OCI-LY3 (cell line): ENCODE measurements around the gene CCNF.
"Not testable (repeated sequence)": the region's sequence is repeated elsewhere in the genome, so short reads cannot be mapped to it uniquely, and the experiment has no call there.

Source experiments
- H2AFZ ChIP-seq: fragments of 200-600, 300-600 bp; shearing (Covaris generic); 2 replicates; pipeline ENCODE4 v1.6.0; 2014; ENCODE audit warnings: antibody characterized with exemption, low read depth, low read length
- H3K27ac ChIP-seq: fragments of 200-600, 300-600 bp; sonication (generic); 2 replicates; pipeline ENCODE4 v1.5.1; 2014; ENCODE audit warnings: mild to moderate bottlenecking, low read length, moderate library complexity, mixed read lengths
- H3K27me3 ChIP-seq: fragments of 200-600, 300-600 bp; sonication (generic); 2 replicates; pipeline ENCODE4 v1.6.1; 2014; ENCODE audit warnings: low read depth, low read length, mixed read lengths
- H3K36me3 ChIP-seq: fragments of 200-600, 300-600 bp; sonication (generic); replicated peaks from 2 replicates; pipeline ENCODE3; 2014; ENCODE audit warnings: low read depth, low read length, mixed read lengths
- H3K4me1 ChIP-seq: fragments of 300-600, 200-600 bp; sonication (generic); 2 replicates; pipeline ENCODE4 v1.6.1; 2014; ENCODE audit warnings: low read length, mixed read lengths
- H3K4me2 ChIP-seq: fragments of 200-600, 300-600 bp; sonication (generic); 2 replicates; pipeline ENCODE4 v1.6.1; 2014; ENCODE audit warnings: low read length, mixed read lengths
- H3K4me3 ChIP-seq: fragments of 300-600, 200-600 bp; sonication (generic); 2 replicates; pipeline ENCODE4 v1.5.1; 2014; ENCODE audit warnings: antibody characterized with exemption, mild to moderate bottlenecking, low read length, moderate library complexity
- H3K79me2 ChIP-seq: fragments of 300-600, 200-600 bp; shearing (Covaris generic); 2 replicates; pipeline ENCODE4 v1.6.1; 2014; ENCODE audit warnings: mild to moderate bottlenecking, low read length, mixed read lengths
- H3K9ac ChIP-seq: fragments of 300-600, 200-600 bp; shearing (Covaris generic); 2 replicates; pipeline ENCODE4 v1.6.0; 2014; ENCODE audit warnings: mild to moderate bottlenecking, low read length, moderate library complexity
- H3K9me3 ChIP-seq: fragments of 200-600, 300-600 bp; shearing (Covaris generic); 2 replicates; pipeline ENCODE4 v1.6.1; 2014; ENCODE audit warnings: low read length, mixed read lengths; ENCODE audit not compliant: insufficient read depth
- H4K20me1 ChIP-seq: fragments of 200-600, 300-600 bp; sonication (generic); 2 replicates; pipeline ENCODE4 v1.6.1; 2016; ENCODE audit warnings: low read length, mixed read lengths; ENCODE audit not compliant: insufficient read depth
- EZH2phosphoT487 ChIP-seq: fragments of 200-600 bp; shearing (Covaris generic); IDR thresholded peaks from 2 replicates; pipeline ENCODE4 v1.6.1; 2018; ENCODE audit warnings: antibody characterized with exemption, mixed run types, low read depth
- TF ChIP-seq, protein P1 (sequence below): fragments of 200-600, 300-600 bp; sonication (generic); IDR thresholded peaks from 2 replicates; pipeline ENCODE4 v1.5.1; 2014; ENCODE audit warnings: antibody characterized with exemption, low read length, low read depth

Gene CCNF

DNA sequence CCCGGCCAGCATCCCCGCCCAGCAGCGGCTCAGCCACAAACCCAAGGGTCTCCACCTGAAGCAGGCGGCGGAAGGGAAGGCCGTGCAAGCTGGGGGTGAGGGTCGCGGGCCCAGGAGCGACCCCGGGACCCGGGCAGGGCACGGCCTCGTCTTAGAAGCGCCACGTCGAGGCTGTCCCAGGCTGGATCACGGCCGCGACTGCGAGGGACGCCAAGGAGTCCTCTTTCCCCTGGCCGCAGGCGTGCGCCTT is 538 bp upstream of the CCNF start:
- Histone ChIP-seq H2AFZ (peak overlapping the region; percentile 38; the same call in 1 of the 2 replicates), H3K27ac (peak overlapping the region; percentile 55), H3K36me3 (peaks cover 22% of the 10 kb centered on the region), H3K9me3 (no peaks in the 10 kb centered on the region), H3K4me2 (peak overlapping the region; percentile 97), H3K27me3 (no peaks in the 10 kb centered on the region), H3K79me2 (peaks cover 20% of the 10 kb centered on the region), H4K20me1 (peaks cover 14% of the 10 kb centered on the region), H3K4me3 (peak overlapping the region; percentile 84), H3K9ac (peak overlapping the region; percentile 82), H3K4me1 (peaks cover 18% of the 10 kb centered on the region)
- TF ChIP-seq EZH2phosphoT487: no peak
- TF ChIP-seq, protein P1, sequence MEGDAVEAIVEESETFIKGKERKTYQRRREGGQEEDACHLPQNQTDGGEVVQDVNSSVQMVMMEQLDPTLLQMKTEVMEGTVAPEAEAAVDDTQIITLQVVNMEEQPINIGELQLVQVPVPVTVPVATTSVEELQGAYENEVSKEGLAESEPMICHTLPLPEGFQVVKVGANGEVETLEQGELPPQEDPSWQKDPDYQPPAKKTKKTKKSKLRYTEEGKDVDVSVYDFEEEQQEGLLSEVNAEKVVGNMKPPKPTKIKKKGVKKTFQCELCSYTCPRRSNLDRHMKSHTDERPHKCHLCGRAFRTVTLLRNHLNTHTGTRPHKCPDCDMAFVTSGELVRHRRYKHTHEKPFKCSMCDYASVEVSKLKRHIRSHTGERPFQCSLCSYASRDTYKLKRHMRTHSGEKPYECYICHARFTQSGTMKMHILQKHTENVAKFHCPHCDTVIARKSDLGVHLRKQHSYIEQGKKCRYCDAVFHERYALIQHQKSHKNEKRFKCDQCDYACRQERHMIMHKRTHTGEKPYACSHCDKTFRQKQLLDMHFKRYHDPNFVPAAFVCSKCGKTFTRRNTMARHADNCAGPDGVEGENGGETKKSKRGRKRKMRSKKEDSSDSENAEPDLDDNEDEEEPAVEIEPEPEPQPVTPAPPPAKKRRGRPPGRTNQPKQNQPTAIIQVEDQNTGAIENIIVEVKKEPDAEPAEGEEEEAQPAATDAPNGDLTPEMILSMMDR: peak; percentile 3; the same call in 1 of the 2 replicates

DNA sequence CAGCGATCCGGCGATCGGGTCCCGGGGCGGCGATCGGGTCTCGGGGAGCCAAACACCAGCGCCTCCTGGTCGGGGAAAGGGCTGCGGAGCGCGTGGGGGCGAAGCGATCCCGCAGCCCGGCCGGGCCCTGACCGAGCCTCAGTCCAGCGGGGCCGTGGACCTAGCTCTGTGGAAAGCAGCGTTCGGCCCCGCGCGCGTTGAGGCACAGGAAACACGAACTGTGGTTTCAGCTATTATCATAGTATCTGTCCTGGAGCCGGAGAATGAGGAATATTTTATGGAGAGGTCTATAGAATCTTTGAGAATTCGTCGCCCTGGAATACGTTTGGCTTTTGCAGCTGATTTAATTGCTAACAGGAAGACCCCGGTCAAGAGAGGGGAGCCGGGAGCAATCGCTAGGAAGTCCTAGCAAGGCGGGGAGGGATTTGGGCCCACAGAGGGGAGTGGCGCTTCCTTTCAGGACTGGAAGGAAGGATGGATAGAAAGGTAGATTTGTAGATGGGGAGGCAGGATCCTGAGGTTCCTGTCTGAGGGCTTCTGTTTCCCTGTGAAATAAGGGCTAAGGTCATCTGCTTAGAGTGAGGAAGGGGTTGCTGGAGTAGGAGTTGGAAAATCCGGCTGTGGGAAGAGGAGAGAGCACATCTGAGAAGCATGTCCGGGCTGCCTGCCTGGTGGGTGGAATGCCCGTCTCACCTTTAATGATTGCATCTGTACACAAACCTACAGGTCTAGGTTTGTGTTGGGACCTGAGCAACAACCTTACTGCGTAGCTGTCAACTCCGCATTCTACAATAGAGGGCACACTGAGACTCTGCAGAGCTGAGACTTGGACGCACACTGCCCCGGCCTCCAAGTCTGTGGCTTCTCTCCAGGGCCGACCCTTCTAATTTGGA is 770 bp downstream of the CCNF start:
- peaks cover 14% of the 10 kb centered on the region for H4K20me1 ChIP-seq
- peak overlapping the region; percentile 94 for H3K9ac ChIP-seq
- H3K4me2 ChIP-seq: peak overlapping the region; percentile 98
- H3K4me1 ChIP-seq: peaks cover 18% of the 10 kb centered on the region
- H3K4me3 ChIP-seq: peak overlapping the region; percentile 92
- no peaks in the 10 kb centered on the region for H3K27me3 ChIP-seq
- peak overlapping the region; percentile 55 for H3K27ac ChIP-seq
- no peaks in the 10 kb centered on the region for H3K9me3 ChIP-seq
- TF ChIP-seq, protein P1: peak; percentile 42
- no peak for TF ChIP-seq EZH2phosphoT487
- peak overlapping the region; percentile 24; the same call in 1 of the 2 replicates for H2AFZ ChIP-seq
- H3K79me2 ChIP-seq: peaks cover 20% of the 10 kb centered on the region
- peaks cover 22% of the 10 kb centered on the region for H3K36me3 ChIP-seq

DNA sequence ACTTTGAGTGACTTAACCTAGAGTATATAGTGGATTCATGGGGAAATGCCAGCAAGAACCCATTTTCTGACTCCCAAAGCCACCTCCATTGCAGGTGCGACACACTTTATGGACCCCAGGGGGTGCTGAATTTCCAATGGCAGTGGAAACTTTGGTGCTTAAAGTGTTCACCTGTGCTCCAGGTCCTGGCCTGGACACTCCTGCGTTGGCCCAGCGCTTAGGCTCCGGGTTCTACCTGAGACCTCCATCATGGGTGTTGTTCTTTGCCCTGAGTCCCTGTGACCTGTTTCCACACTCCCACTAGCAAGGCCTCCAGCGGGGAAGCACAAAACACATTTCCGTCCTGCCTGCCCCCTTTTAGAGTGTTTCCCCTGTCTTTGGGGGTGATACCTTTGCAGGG is 3.0 kb downstream of the CCNF start:
- no peak overlapping the region for H3K4me2 ChIP-seq
- no peak overlapping the region for H3K27ac ChIP-seq
- no peak overlapping the region for H3K9ac ChIP-seq
- peaks cover 18% of the 10 kb centered on the region for H3K4me1 ChIP-seq
- TF ChIP-seq, protein P1: no peak
- TF ChIP-seq EZH2phosphoT487: no peak
- H3K27me3 ChIP-seq: no peaks in the 10 kb centered on the region
- peaks cover 38% of the 10 kb centered on the region for H3K36me3 ChIP-seq
- peaks cover 20% of the 10 kb centered on the region for H3K79me2 ChIP-seq
- peaks cover 14% of the 10 kb centered on the region for H4K20me1 ChIP-seq
- H3K4me3 ChIP-seq: no peak overlapping the region
- no peaks in the 10 kb centered on the region for H3K9me3 ChIP-seq
- no peak overlapping the region for H2AFZ ChIP-seq

DNA sequence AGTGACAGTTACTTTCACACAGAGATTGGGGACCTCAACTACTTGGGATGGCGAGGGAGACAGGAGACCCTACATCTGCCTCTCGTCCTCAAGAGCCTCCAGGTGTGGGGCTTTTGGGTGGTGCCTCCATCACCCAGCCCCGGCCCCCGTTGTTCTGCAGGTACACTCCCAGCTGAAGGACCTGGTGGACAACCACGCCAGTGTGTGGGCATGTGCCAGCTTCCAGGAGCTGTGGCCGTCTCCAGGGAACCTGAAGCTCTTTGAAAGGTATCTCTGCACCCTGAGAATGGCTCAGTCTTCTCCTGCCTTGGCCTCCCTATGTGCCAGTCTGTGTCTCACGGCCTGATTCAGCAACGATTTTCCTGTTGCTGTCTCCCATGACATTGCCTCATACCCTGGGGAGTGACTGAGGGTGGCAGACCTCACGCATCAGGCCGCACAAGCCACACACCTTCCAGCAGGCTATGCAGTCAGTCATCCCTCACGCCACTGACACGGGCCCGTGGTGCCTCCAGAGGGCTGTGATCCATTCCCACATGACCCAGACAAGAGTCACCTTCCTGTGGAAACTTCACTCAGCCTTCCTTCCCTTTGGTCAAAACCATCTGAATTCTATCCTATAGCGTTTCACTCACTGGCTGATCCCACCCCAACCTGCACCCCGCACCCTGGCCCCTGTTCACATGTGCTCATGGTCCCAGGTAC is 3.7 kb downstream of the CCNF start:
- Histone ChIP-seq H3K4me1 (peaks cover 15% of the 10 kb centered on the region), H3K36me3 (peaks cover 44% of the 10 kb centered on the region), H4K20me1 (peaks cover 14% of the 10 kb centered on the region), H3K4me2 (no peak overlapping the region), H3K4me3 (no peak overlapping the region), H2AFZ (no peak overlapping the region), H3K9ac (no peak overlapping the region), H3K27ac (no peak overlapping the region), H3K9me3 (no peaks in the 10 kb centered on the region), H3K79me2 (peaks cover 20% of the 10 kb centered on the region), H3K27me3 (no peaks in the 10 kb centered on the region)
- TF ChIP-seq EZH2phosphoT487: no peak
- TF ChIP-seq, protein P1: no peak

DNA sequence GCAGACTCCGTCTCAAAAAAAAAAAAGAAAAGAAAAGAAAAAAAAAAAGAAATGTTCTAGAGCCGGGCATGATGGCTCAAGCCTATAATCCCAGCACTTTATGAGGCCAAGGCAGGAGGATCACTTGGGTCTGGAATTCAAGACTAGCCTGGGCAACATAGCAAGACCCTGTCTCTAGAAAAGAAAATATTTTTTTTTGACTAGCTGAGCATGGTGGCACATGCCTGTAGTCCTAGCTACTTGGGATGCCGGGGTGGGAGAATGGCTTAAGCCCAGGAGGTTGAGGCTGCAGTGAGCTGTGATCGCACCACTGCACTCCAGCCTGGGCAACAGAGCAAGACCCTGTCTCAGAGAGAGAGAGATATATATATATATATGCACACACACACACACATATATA is 6.0 kb downstream of the CCNF start:
- H3K27ac ChIP-seq, H3K9ac ChIP-seq, H2AFZ ChIP-seq, H3K4me1 ChIP-seq, H3K9me3 ChIP-seq, H3K4me3 ChIP-seq, H3K27me3 ChIP-seq, H3K4me2 ChIP-seq: not testable (repeated sequence)
- peaks cover 10% of the 10 kb centered on the region for H4K20me1 ChIP-seq
- H3K79me2 ChIP-seq: peaks cover 11% of the 10 kb centered on the region
- peaks cover 54% of the 10 kb centered on the region for H3K36me3 ChIP-seq
